Measurements from ENCODE around the gene MEA1.

The MEA1 gene

DNA sequence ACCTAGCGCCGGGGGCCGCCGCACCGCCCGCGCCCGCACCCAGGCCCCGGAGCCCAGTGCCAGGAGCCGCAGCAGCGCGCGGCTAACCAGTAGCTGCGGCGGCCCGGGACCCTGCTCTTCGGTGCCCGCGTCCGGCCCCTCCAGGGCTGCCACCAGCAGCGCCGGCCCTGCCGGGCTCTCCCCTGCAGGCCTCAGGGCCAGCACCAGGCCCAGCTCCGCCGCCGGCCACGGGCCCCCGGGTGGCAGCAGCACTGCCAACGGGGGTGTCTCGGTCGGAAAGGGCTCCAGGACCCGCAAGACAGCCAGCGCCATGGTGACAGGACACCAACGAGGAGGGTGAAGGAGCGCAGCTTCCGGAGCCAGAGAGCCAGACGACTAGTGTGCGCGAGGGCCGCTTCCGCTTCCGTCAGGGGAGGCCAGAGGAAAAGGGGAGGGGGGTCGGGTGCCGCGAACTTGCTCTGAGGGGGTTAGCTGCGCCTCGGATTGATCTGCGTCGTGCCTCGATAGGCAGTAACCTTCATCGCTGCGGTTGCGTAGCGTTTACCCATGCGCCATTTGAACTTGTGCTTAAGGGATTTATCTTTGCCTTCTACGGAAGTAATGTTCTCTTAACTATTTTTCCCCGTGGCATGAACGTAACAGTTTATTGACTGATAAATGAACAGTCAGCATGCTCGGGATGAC lies 34.8 kb downstream of the MEA1 start, which contains the start of gene PEX6:
Gene PEX6, minus strand, starts transcription at position 343 of the 684 bp plus-strand sequence. Its CDS starts 31 bp downstream, at position 312.
- H3K4me3 ChIP-seq (ENCODE audit: low read depth, low read length), result peak within 1 kb of the TSS; percentile 88
- H3K36me3 ChIP-seq (ENCODE audit: control insufficient read depth in 2 of 2, insufficient read depth in 1 of 2, low read length in 2 of 2), result peaks cover 5 to 12% of the 10 kb centered on the region in 2 experiments; a peak in 2 of 3 replicates
- ChIA-PET CTCF (interaction anchor here (0.5 to 1.5 kb wide), 14 partner anchors 9 to 1360 kb away, joined by 3 to 6 read pairs (median 3); partner anchors contain the start of genes CUL7, KLC4 and MRPL2), POLR2A (interaction anchor here (0.6 to 3.4 kb wide), 23 partner anchors 8 to 234 kb away, joined by 3 to 46 read pairs (median 4); partner anchors contain the start of genes CNPY3, CUL7, KLC4 and KLHDC3)
- H3K9me3 ChIP-seq (ENCODE audit: control insufficient read depth, insufficient read depth, low read depth, low read length), result no peaks in the 10 kb centered on the region
- no peaks in the 10 kb centered on the region for H3K4me1 ChIP-seq (ENCODE audit: control insufficient read depth, insufficient read depth, low read length)
- peak within 1 kb of the TSS; percentile 84 for H3K27ac ChIP-seq (ENCODE audit: extremely low read depth, low read depth, low read length)
- TF ChIP-seq ZNF561 (tag by site-specific recombination; IDR thresholded peaks at IDR 0.05; ENCODE audit: borderline replicate concordance), result peak; percentile 60; the same call in 1 of the 2 replicates
- TF ChIP-seq ZFP41 (tag by site-specific recombination; IDR thresholded peaks at IDR 0.05; ENCODE audit: borderline replicate concordance), result no peak
- no peak for TF ChIP-seq MYNN (tag by site-specific recombination; IDR thresholded peaks at IDR 0.05; ENCODE audit: borderline replicate concordance)
- peak; percentile 35; the same call in 1 of the 2 replicates for TF ChIP-seq WT1 (tag by site-specific recombination; IDR thresholded peaks at IDR 0.05)
- TF ChIP-seq ZSCAN23 (tag by site-specific recombination; IDR thresholded peaks at IDR 0.05), result no peak
- TF ChIP-seq ZNF223 (tag by site-specific recombination; IDR thresholded peaks at IDR 0.05), result no peak
- no peak for TF ChIP-seq ZNF416 (tag by site-specific recombination; IDR thresholded peaks at IDR 0.05)
- TF ChIP-seq ZNF529 (tag by site-specific recombination; IDR thresholded peaks at IDR 0.05; ENCODE audit: insufficient replicate concordance), result no peak
- no peak for TF ChIP-seq ZNF404 (tag by site-specific recombination; IDR thresholded peaks at IDR 0.05)
- no peak for TF ChIP-seq ZNF23 (tag by site-specific recombination; IDR thresholded peaks at IDR 0.05; ENCODE audit: borderline replicate concordance)
- no peak for TF ChIP-seq OVOL3 (tag by site-specific recombination; IDR thresholded peaks at IDR 0.05)
- no peak for TF ChIP-seq YY2 (tag by site-specific recombination; IDR thresholded peaks at IDR 0.05)
- no peak for TF ChIP-seq ZNF48 (tag by site-specific recombination; IDR thresholded peaks at IDR 0.05)
- TF ChIP-seq, protein P1, sequence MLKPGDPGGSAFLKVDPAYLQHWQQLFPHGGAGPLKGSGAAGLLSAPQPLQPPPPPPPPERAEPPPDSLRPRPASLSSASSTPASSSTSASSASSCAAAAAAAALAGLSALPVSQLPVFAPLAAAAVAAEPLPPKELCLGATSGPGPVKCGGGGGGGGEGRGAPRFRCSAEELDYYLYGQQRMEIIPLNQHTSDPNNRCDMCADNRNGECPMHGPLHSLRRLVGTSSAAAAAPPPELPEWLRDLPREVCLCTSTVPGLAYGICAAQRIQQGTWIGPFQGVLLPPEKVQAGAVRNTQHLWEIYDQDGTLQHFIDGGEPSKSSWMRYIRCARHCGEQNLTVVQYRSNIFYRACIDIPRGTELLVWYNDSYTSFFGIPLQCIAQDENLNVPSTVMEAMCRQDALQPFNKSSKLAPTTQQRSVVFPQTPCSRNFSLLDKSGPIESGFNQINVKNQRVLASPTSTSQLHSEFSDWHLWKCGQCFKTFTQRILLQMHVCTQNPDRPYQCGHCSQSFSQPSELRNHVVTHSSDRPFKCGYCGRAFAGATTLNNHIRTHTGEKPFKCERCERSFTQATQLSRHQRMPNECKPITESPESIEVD (tag by site-specific recombination; IDR thresholded peaks at IDR 0.05), result no peak
- no peak for TF ChIP-seq ZNF830 (tag by site-specific recombination; IDR thresholded peaks at IDR 0.05; ENCODE audit: low read depth)
- TF ChIP-seq ZIC2 (tag by site-specific recombination; IDR thresholded peaks at IDR 0.05), result no peak
- no peak for TF ChIP-seq ZNF747 (tag by site-specific recombination; IDR thresholded peaks at IDR 0.05)
- no peak for TF ChIP-seq CTCF (tag by site-specific recombination; IDR thresholded peaks at IDR 0.05)
- no peak for TF ChIP-seq ZNF350 (tag by site-specific recombination; IDR thresholded peaks at IDR 0.05)
- TF ChIP-seq REPIN1 (tag by site-specific recombination; IDR thresholded peaks at IDR 0.05; ENCODE audit: low read depth), result no peak
- no peak for TF ChIP-seq ZNF157 (tag by site-specific recombination; IDR thresholded peaks at IDR 0.05)
- no peak for TF ChIP-seq SCRT1 (tag by site-specific recombination; IDR thresholded peaks at IDR 0.05; ENCODE audit: borderline replicate concordance)
- no peak for TF ChIP-seq ZNF155 (tag by site-specific recombination; IDR thresholded peaks at IDR 0.05)
- no peak for TF ChIP-seq ZNF837 (tag by site-specific recombination; IDR thresholded peaks at IDR 0.05)
- TF ChIP-seq, protein P2, sequence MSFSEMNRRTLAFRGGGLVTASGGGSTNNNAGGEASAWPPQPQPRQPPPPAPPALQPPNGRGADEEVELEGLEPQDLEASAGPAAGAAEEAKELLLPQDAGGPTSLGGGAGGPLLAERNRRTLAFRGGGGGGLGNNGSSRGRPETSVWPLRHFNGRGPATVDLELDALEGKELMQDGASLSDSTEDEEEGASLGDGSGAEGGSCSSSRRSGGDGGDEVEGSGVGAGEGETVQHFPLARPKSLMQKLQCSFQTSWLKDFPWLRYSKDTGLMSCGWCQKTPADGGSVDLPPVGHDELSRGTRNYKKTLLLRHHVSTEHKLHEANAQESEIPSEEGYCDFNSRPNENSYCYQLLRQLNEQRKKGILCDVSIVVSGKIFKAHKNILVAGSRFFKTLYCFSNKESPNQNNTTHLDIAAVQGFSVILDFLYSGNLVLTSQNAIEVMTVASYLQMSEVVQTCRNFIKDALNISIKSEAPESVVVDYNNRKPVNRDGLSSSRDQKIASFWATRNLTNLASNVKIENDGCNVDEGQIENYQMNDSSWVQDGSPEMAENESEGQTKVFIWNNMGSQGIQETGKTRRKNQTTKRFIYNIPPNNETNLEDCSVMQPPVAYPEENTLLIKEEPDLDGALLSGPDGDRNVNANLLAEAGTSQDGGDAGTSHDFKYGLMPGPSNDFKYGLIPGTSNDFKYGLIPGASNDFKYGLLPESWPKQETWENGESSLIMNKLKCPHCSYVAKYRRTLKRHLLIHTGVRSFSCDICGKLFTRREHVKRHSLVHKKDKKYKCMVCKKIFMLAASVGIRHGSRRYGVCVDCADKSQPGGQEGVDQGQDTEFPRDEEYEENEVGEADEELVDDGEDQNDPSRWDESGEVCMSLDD (tag by site-specific recombination; IDR thresholded peaks at IDR 0.05), result peak; percentile 62
- peak; percentile 72 for TF ChIP-seq ZXDB (tag by site-specific recombination; IDR thresholded peaks at IDR 0.05)
- no peak for TF ChIP-seq KLF8 (tag by site-specific recombination; IDR thresholded peaks at IDR 0.05)
- TF ChIP-seq ZNF624 (tag by site-specific recombination; IDR thresholded peaks at IDR 0.05), result no peak
- peak; percentile 6; the same call in 1 of the 2 replicates for TF ChIP-seq KLF1 (tag by site-specific recombination; IDR thresholded peaks at IDR 0.05)
- TF ChIP-seq ZNF792 (tag by site-specific recombination; IDR thresholded peaks at IDR 0.05), result no peak
- TF ChIP-seq ZNF394 (tag by site-specific recombination; IDR thresholded peaks at IDR 0.05; ENCODE audit: borderline replicate concordance), result peak; percentile 78; the same call in 1 of the 2 replicates
- no peak for TF ChIP-seq ZNF423 (tag by site-specific recombination; IDR thresholded peaks at IDR 0.05)
- TF ChIP-seq ZNF585B (tag by site-specific recombination; IDR thresholded peaks at IDR 0.05), result no peak
